ENCODE data around the gene RPTOR.
"Not testable (repeated sequence)": the region's sequence is repeated elsewhere in the genome, so short reads cannot be mapped to it uniquely, and the experiment has no call there.

Gene RPTOR

DNA sequence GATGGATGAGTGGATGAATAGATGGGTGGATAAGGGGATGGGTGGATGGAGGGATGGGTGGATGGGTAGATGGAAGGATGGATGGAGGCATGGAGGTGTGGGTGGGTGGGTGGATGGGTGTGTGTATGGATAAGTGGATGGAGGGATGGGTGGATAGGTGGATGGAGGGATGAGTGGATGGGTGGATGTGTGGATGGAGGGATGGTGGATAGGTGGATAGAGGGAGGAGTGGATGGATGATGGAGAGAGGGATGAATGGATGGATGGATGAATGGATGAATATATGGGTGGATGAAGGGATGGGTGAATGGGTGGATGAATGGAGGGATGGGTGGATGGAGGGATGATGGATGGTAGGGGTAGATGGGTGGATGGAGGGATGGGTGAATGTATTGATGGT, 40.7 kb upstream of the RPTOR start:
- no peak overlapping the region for H3K4me3 ChIP-seq (ENCODE audit: low read depth in 1 of 2, low read length in 2 of 2)
- no peaks in the 10 kb centered on the region for H3K36me3 ChIP-seq (ENCODE audit: control insufficient read depth in 1 of 2, insufficient read depth in 2 of 2, low read length in 2 of 2)
- no peaks in the 10 kb centered on the region for H3K9me3 ChIP-seq (ENCODE audit: control insufficient read depth in 1 of 2, low read length in 2 of 2)
- no peak overlapping the region for H3K27ac ChIP-seq (ENCODE audit: low read length)
- H3K4me1 ChIP-seq (ENCODE audit: control insufficient read depth in 1 of 2, insufficient read depth in 2 of 2, low read length in 2 of 2), result peaks cover 0 to 12% of the 10 kb centered on the region in 2 donors
- no peaks in the 10 kb centered on the region for H3K27me3 ChIP-seq (ENCODE audit: low read depth, low read length)

DNA sequence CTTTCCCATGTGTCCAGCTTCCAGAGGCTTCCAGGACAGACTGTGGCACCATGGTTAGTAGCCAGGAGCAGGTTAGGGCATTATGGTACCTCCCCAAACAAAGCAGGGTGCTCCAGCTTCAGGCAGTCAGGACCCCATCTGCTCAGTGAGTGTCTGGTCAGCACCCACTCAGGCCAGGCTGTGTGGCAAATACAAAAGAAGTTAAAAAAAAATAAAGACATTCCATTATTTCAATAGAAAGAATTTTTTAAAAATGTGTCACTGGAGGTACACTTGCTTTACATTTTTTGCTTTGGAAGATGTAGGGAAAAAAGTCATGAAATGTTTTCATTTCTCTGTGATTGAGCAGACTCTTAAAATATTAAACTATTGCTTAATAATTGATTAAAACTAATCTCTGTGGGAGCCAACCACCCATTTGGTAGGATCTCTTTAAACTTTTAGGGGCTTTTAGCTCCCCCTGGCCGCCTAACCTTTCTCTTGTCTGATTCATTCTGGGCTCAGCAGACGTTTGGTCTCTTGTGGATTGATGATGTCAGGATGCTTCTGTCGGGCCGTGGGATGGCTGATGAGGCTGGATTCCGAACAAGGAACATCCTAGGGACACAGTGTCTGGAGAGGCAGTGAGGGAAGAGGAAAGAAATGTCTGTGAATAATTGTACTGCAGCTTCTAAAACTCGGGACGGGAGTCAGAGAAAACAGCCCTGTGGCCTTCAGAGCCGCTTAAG, 39.8 kb upstream of the RPTOR start:
- Histone ChIP-seq H3K4me1 (ENCODE audit: control insufficient read depth in 1 of 2, insufficient read depth in 2 of 2, low read length in 2 of 2) (peaks cover 0 to 9% of the 10 kb centered on the region in 2 donors), H3K27ac (ENCODE audit: low read length) (no peak overlapping the region), H3K36me3 (ENCODE audit: control insufficient read depth in 1 of 2, insufficient read depth in 2 of 2, low read length in 2 of 2) (no peaks in the 10 kb centered on the region), H3K27me3 (ENCODE audit: low read depth, low read length) (no peaks in the 10 kb centered on the region), H3K9me3 (ENCODE audit: control insufficient read depth in 1 of 2, low read length in 2 of 2) (no peaks in the 10 kb centered on the region), H3K4me3 (ENCODE audit: low read depth in 1 of 2, low read length in 2 of 2) (no peak overlapping the region)

GRCh38 chr17:80507177-80507576, 37.5 kb upstream of the RPTOR start:
- not testable (repeated sequence) for H3K27ac ChIP-seq (ENCODE audit: low read length); H3K36me3 ChIP-seq (ENCODE audit: control insufficient read depth in 1 of 2, insufficient read depth in 2 of 2, low read length in 2 of 2); H3K4me3 ChIP-seq (ENCODE audit: low read depth in 1 of 2, low read length in 2 of 2); H3K4me1 ChIP-seq (ENCODE audit: control insufficient read depth in 1 of 2, insufficient read depth in 2 of 2, low read length in 2 of 2); H3K9me3 ChIP-seq (ENCODE audit: control insufficient read depth in 1 of 2, low read length in 2 of 2); H3K27me3 ChIP-seq (ENCODE audit: low read depth, low read length)

DNA sequence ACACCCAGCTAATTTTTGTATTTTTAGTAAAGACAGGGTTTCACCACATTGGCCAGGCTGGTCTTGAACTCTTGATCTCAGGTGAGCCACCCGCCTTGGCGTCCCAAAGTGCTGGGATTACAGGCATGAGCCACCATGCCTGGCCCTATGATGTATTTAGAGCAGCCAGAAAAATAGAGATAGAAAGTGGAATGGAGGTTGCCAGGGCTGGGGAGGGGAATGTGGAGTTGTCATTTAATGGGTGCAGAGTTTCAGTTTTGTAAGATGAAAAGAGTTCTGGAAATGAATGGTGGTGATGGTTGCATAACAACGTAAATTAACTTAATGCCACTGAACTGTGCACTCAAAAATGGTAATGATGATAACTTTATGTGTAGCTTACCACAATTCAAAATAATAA, 36.7 kb upstream of the RPTOR start:
- Histone ChIP-seq H3K27me3 (ENCODE audit: low read depth, low read length) (no peaks in the 10 kb centered on the region), H3K9me3 (ENCODE audit: control insufficient read depth in 1 of 2, low read length in 2 of 2) (no peaks in the 10 kb centered on the region), H3K4me3 (ENCODE audit: low read depth in 1 of 2, low read length in 2 of 2) (no peak overlapping the region), H3K4me1 (ENCODE audit: control insufficient read depth in 1 of 2, insufficient read depth in 2 of 2, low read length in 2 of 2) (no peaks in the 10 kb centered on the region), H3K27ac (ENCODE audit: low read length) (no peak overlapping the region), H3K36me3 (ENCODE audit: control insufficient read depth in 1 of 2, insufficient read depth in 2 of 2, low read length in 2 of 2) (no peaks in the 10 kb centered on the region)

DNA sequence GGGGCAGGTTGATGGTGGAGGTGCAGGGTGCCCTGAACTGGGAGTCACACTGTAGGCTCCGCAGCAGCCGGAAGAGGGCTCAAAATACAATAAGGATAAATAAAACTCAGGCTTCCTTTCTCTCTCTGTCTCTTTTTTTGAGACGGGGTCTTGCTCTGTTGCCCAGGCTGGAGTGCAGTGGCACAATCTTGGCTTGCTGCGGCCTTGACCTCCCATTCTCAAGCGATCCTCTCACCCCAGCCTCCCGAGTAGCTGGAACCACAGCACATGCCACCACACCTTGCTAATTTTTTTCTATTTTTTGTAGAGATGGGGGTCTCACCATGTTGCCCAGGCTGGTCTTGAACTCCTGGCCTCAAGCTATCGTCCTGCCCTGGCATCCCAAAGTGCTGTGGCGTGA, 35.3 kb upstream of the RPTOR start:
- Histone ChIP-seq H3K9me3 (ENCODE audit: control insufficient read depth in 1 of 2, low read length in 2 of 2) (no peaks in the 10 kb centered on the region), H3K36me3 (ENCODE audit: control insufficient read depth in 1 of 2, insufficient read depth in 2 of 2, low read length in 2 of 2) (no peaks in the 10 kb centered on the region), H3K4me1 (ENCODE audit: control insufficient read depth in 1 of 2, insufficient read depth in 2 of 2, low read length in 2 of 2) (no peaks in the 10 kb centered on the region), H3K27ac (ENCODE audit: low read length) (no peak overlapping the region), H3K4me3 (ENCODE audit: low read depth in 1 of 2, low read length in 2 of 2) (no peak overlapping the region), H3K27me3 (ENCODE audit: low read depth, low read length) (no peaks in the 10 kb centered on the region)

DNA sequence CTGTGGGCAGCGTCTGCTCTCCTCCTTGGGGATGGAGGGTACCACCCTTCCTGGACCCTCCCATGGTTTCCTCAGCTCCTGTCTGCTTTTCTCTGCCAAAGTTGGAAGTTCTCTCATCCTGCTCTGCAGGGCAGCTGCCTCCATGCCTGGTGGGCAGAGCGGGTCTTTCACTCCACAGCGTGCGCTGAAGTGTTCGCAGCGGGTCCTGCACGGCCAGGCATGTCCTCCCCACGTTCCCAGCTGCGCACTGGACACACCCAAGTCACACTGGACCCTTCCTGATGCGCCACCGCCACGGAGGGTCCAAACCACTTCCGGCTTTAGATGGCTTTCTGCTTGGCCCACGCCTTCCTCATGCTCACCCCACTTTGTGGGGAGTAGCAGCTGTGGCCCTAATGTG, 34.5 kb upstream of the RPTOR start:
- no peak overlapping the region for H3K4me3 ChIP-seq (ENCODE audit: low read depth in 1 of 2, low read length in 2 of 2)
- H3K36me3 ChIP-seq (ENCODE audit: control insufficient read depth in 1 of 2, insufficient read depth in 2 of 2, low read length in 2 of 2), result no peaks in the 10 kb centered on the region
- no peak overlapping the region for H3K27ac ChIP-seq (ENCODE audit: low read length)
- no peaks in the 10 kb centered on the region for H3K9me3 ChIP-seq (ENCODE audit: control insufficient read depth in 1 of 2, low read length in 2 of 2)
- H3K27me3 ChIP-seq (ENCODE audit: low read depth, low read length), result no peaks in the 10 kb centered on the region
- H3K4me1 ChIP-seq (ENCODE audit: control insufficient read depth in 1 of 2, insufficient read depth in 2 of 2, low read length in 2 of 2), result no peaks in the 10 kb centered on the region

DNA sequence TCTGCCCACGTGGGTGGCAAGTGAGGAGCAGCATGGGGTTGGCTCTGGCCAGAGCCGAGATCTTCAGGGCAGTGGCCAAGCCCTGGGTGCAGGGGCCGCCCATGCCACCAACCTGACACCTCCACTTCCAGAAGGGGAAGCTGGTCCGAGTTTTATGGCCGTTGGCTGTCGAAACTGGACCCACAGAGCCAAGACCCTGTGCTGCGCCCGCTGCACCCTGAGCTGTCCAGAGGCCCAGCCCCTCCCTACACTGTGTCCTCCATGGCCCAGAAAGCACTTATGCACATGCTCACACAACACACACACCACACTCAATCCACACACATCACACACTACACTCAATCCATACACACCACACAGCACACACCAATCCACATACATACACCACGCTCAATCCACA, 33.9 kb upstream of the RPTOR start:
- no peaks in the 10 kb centered on the region for H3K36me3 ChIP-seq (ENCODE audit: control insufficient read depth in 1 of 2, insufficient read depth in 2 of 2, low read length in 2 of 2)
- no peaks in the 10 kb centered on the region for H3K9me3 ChIP-seq (ENCODE audit: control insufficient read depth in 1 of 2, low read length in 2 of 2)
- H3K27ac ChIP-seq (ENCODE audit: low read length), result no peak overlapping the region
- no peaks in the 10 kb centered on the region for H3K27me3 ChIP-seq (ENCODE audit: low read depth, low read length)
- H3K4me1 ChIP-seq (ENCODE audit: control insufficient read depth in 1 of 2, insufficient read depth in 2 of 2, low read length in 2 of 2), result no peaks in the 10 kb centered on the region
- no peak overlapping the region for H3K4me3 ChIP-seq (ENCODE audit: low read depth in 1 of 2, low read length in 2 of 2)

DNA sequence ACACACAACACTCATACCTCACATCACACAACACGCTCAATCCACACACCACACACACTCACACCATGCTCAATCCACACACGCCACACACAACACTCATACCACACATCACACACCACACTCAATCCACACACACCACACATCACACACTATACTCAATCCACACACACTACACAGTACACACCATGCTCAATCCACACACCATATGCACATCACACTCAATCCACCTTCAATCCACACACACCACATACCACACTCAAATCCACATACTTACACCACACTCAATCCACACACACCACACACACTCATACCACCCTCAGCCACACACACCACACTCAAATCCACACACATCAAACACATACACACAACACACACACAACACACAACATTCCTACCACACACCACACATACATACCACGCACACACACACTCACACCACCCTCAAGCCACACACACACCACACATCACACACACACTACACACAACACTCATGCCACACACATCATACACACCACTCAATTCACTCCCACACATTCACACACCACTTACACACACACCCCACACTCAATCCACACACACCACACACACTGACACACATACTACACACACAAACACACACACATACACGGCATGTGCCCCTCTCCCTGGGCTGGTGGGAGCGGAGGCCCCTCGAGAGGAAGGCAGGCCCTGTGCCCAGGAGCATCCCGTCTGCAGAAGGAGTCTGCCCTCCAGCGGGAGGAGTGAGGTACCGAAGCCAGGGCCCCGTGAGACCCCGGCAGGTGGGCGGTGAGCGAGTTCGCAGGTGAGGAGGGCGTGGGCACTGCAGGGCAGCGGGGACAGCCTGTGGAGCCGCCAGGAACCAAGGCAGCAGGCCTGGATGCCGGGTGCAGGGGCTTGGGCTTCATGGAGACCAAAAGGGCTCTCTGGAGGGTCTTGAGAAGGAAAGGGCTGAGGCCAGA, 33.1 kb upstream of the RPTOR start:
- Histone ChIP-seq H3K27me3 (ENCODE audit: low read depth, low read length) (no peaks in the 10 kb centered on the region), H3K9me3 (ENCODE audit: control insufficient read depth in 1 of 2, low read length in 2 of 2) (no peaks in the 10 kb centered on the region), H3K4me1 (ENCODE audit: control insufficient read depth in 1 of 2, insufficient read depth in 2 of 2, low read length in 2 of 2) (no peaks in the 10 kb centered on the region), H3K27ac (ENCODE audit: low read length) (no peak overlapping the region), H3K4me3 (ENCODE audit: low read depth in 1 of 2, low read length in 2 of 2) (no peak overlapping the region), H3K36me3 (ENCODE audit: control insufficient read depth in 1 of 2, insufficient read depth in 2 of 2, low read length in 2 of 2) (no peaks in the 10 kb centered on the region)

DNA sequence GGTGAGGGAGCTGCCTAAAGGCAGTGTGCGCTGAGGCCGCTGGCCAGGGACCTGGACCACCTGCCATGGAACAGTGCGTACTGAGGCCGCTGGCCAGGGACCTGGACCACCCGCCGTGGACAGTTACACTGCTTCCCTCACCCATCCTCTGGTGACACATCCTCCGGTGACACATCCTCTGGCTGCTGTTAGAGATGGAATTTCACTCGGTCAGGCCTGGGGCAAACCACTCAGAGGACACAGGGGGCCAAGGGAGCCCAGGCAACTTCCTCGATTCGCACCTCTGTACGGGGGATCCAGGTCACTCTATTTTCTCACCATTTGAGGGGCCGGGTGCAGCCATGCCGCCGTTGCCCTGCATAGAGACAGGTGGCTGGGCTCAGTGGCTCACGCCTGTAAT, 32.4 kb upstream of the RPTOR start:
- Histone ChIP-seq H3K36me3 (ENCODE audit: control insufficient read depth in 1 of 2, insufficient read depth in 2 of 2, low read length in 2 of 2) (no peaks in the 10 kb centered on the region), H3K27ac (ENCODE audit: low read length) (no peak overlapping the region), H3K27me3 (ENCODE audit: low read depth, low read length) (no peaks in the 10 kb centered on the region), H3K4me1 (ENCODE audit: control insufficient read depth in 1 of 2, insufficient read depth in 2 of 2, low read length in 2 of 2) (no peaks in the 10 kb centered on the region), H3K4me3 (ENCODE audit: low read depth in 1 of 2, low read length in 2 of 2) (no peak overlapping the region), H3K9me3 (ENCODE audit: control insufficient read depth in 1 of 2, low read length in 2 of 2) (no peaks in the 10 kb centered on the region)

DNA sequence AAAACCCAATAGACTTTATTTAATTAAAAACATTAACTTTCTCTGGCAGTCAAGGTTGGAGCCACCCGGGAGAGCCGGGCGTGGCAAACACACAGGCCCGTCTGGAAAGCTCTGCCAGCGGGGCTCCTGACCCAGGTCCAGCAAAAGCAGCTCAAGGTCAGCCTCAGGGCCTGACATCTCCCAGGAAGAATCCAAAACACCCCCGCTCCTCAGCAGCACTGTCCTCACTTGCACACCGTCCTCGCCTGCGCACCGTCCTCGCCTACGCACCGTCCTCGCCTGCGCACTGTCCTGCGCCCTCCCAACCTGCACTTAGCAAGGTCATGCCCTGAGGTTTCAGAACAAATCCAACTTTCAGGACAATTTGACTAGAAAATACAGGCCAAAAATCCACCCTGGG, 31.4 kb upstream of the RPTOR start:
- no peaks in the 10 kb centered on the region for H3K9me3 ChIP-seq (ENCODE audit: control insufficient read depth in 1 of 2, low read length in 2 of 2)
- no peak overlapping the region for H3K27ac ChIP-seq (ENCODE audit: low read length)
- H3K4me3 ChIP-seq (ENCODE audit: low read depth in 1 of 2, low read length in 2 of 2), result no peak overlapping the region
- no peaks in the 10 kb centered on the region for H3K4me1 ChIP-seq (ENCODE audit: control insufficient read depth in 1 of 2, insufficient read depth in 2 of 2, low read length in 2 of 2)
- no peaks in the 10 kb centered on the region for H3K27me3 ChIP-seq (ENCODE audit: low read depth, low read length)
- H3K36me3 ChIP-seq (ENCODE audit: control insufficient read depth in 1 of 2, insufficient read depth in 2 of 2, low read length in 2 of 2), result no peaks in the 10 kb centered on the region

GRCh38 chr17:80513892-80514291, 30.7 kb upstream of the RPTOR start:
- Histone ChIP-seq H3K27ac (ENCODE audit: low read length) (no peak overlapping the region), H3K9me3 (ENCODE audit: control insufficient read depth in 1 of 2, low read length in 2 of 2) (no peaks in the 10 kb centered on the region), H3K27me3 (ENCODE audit: low read depth, low read length) (no peaks in the 10 kb centered on the region)

More at GRCh38 chr17:80513892-80514291, 30.7 kb upstream of the RPTOR start:
- Histone ChIP-seq H3K4me3 (ENCODE audit: low read depth in 1 of 2, low read length in 2 of 2) (no peak overlapping the region), H3K4me1 (ENCODE audit: control insufficient read depth in 1 of 2, insufficient read depth in 2 of 2, low read length in 2 of 2) (no peaks in the 10 kb centered on the region), H3K36me3 (ENCODE audit: control insufficient read depth in 1 of 2, insufficient read depth in 2 of 2, low read length in 2 of 2) (no peaks in the 10 kb centered on the region)

All from muscle layer of duodenum (tissue), 2 donors.